ENCODE measurements around the gene PIP5KL1.

DNA sequence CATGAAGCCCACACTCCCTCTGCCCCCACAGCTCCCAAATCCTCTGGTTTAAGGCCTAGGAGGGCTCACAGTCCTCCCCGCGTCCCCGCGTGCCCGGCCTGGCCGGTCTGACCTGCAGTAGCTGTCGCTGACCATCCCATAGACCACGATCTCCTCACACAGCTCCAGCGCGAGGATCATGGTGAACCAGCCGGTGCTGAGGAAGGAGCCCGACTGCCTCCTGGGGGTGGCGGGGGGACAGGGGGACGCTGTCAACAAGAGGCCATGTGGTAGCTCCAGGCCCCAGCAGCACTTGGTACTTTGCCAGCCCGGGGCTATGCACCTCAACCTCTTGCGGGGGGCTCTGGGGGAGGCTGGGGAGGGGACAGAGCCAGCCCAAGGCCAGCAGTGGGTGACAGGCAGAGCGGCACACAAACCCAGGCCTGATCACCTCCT, 20.7 kb downstream of the PIP5KL1 start:
- no peak for TF ChIP-seq CTCF (IDR thresholded peaks at IDR 0.05)
- TF ChIP-seq POLR2A (IDR thresholded peaks at IDR 0.05) = no peak
